H9 (cell line): ENCODE measurements around the gene MSANTD1. TPM values are rescaled to one million over a fixed set of nuclear protein-coding genes. Genes with fewer than 3 reads are reported as not detected.

Experiments used
- DNase-seq: peaks from one replicate; pipeline ENCODE4 v3.0.0-alpha.2; 2017
- H2AFZ ChIP-seq: one replicate; pipeline ENCODE4 v1.6.1; 2013; ENCODE audit warnings: mild to moderate bottlenecking, low read length, control low read depth, moderate library complexity
- H2AK5ac ChIP-seq: 2 replicates; pipeline ENCODE4 v1.6.1; 2013; ENCODE audit warnings: low read length, control low read depth, mixed read lengths; ENCODE audit not compliant: insufficient read length
- H2BK120ac ChIP-seq: one replicate; pipeline ENCODE4 v1.6.1; 2013; ENCODE audit warnings: low read depth, mild to moderate bottlenecking, low read length, control low read depth, inconsistent platforms; ENCODE audit not compliant: poor library complexity, severe bottlenecking
- H2BK12ac ChIP-seq: 2 replicates; pipeline ENCODE4 v1.6.1; 2013; ENCODE audit warnings: low read length, control low read depth, mixed read lengths, low read depth; ENCODE audit not compliant: insufficient read length
- H2BK15ac ChIP-seq: 2 replicates; pipeline ENCODE4 v1.6.1; 2013; ENCODE audit warnings: low read depth, low read length, control low read depth
- H2BK20ac ChIP-seq: one replicate; pipeline ENCODE4 v1.6.1; 2013; ENCODE audit warnings: low read depth, mild to moderate bottlenecking, low read length, control low read depth, inconsistent platforms; ENCODE audit not compliant: poor library complexity, severe bottlenecking
- H2BK5ac ChIP-seq: 2 replicates; pipeline ENCODE4 v1.6.1; 2013; ENCODE audit warnings: low read length, control low read depth, mixed read lengths; ENCODE audit not compliant: insufficient read length
- H3K14ac ChIP-seq: 2 replicates; pipeline ENCODE4 v1.6.1; 2013; ENCODE audit warnings: low read length, control low read depth; ENCODE audit not compliant: insufficient read depth
- H3K18ac ChIP-seq: 2 replicates; pipeline ENCODE4 v1.6.1; 2013; ENCODE audit warnings: low read depth, mild to moderate bottlenecking, mixed read lengths, low read length, control low read depth; ENCODE audit not compliant: insufficient read length
- H3K23ac ChIP-seq: 2 replicates; pipeline ENCODE4 v1.6.1; 2013; ENCODE audit warnings: low read length, control low read depth, mixed read lengths, low read depth; ENCODE audit not compliant: insufficient read length
- H3K23me2 ChIP-seq: 2 replicates; pipeline ENCODE4 v1.6.1; 2013; ENCODE audit warnings: low read depth, mild to moderate bottlenecking, mixed read lengths, low read length, control low read depth; ENCODE audit not compliant: insufficient read length, poor library complexity, severe bottlenecking
- H3K27ac ChIP-seq: 2 replicates; pipeline ENCODE4 v1.5.1; 2013; ENCODE audit warnings: low read length, control low read depth, mixed read lengths, low read depth; ENCODE audit not compliant: insufficient read length
- H3K27me3 ChIP-seq: 2 replicates; pipeline ENCODE4 v1.6.1; 2013; ENCODE audit warnings: low read length, control low read depth, inconsistent platforms; ENCODE audit not compliant: insufficient read depth
- H3K4ac ChIP-seq: 2 replicates; pipeline ENCODE4 v1.6.1; 2013; ENCODE audit warnings: low read depth, mild to moderate bottlenecking, control low read depth, inconsistent platforms, low read length, moderate library complexity
- H3K4me1 ChIP-seq: 2 replicates; pipeline ENCODE4 v1.6.1; 2013; ENCODE audit warnings: low read length, control low read depth, inconsistent platforms; ENCODE audit not compliant: insufficient read depth
- H3K4me2 ChIP-seq: 2 replicates; pipeline ENCODE4 v1.6.1; 2013; ENCODE audit warnings: low read length, control low read depth, mixed read lengths; ENCODE audit not compliant: insufficient read length, insufficient read depth
- H3K56ac ChIP-seq: 2 replicates; pipeline ENCODE4 v1.6.1; 2013; ENCODE audit warnings: low read depth, mild to moderate bottlenecking, mixed read lengths, low read length, control low read depth; ENCODE audit not compliant: insufficient read length
- H3K79me1 ChIP-seq: 2 replicates; pipeline ENCODE4 v1.6.1; 2013; ENCODE audit warnings: low read depth, mild to moderate bottlenecking, moderate library complexity, low read length, control low read depth, inconsistent platforms; ENCODE audit not compliant: insufficient read depth, poor library complexity, severe bottlenecking
- H3K79me2 ChIP-seq: 2 replicates; pipeline ENCODE4 v1.6.1; 2013; ENCODE audit warnings: low read length, control low read depth, inconsistent platforms; ENCODE audit not compliant: insufficient read depth
- H3K9ac ChIP-seq: 2 replicates; pipeline ENCODE4 v1.6.1; 2013; ENCODE audit warnings: low read length, control low read depth, mixed read lengths; ENCODE audit not compliant: insufficient read length; ENCODE audit errors: extremely low read depth
- H3K9me3 ChIP-seq: one replicate; pipeline ENCODE4 v1.6.1; 2013; ENCODE audit warnings: low read depth, low read length, inconsistent platforms; ENCODE audit not compliant: control insufficient read depth
- H3T11ph ChIP-seq: one replicate; pipeline ENCODE4 v1.6.1; 2013; ENCODE audit warnings: mild to moderate bottlenecking, low read length, control low read depth, inconsistent platforms
- H4K20me1 ChIP-seq: one replicate; pipeline ENCODE4 v1.6.1; 2013; ENCODE audit not compliant: control insufficient read depth, insufficient read length, insufficient read depth
- H4K5ac ChIP-seq: 2 replicates; pipeline ENCODE4 v1.6.1; 2013; ENCODE audit warnings: low read depth, mild to moderate bottlenecking, mixed read lengths, low read length, control low read depth; ENCODE audit not compliant: insufficient read length
- H4K8ac ChIP-seq: replicated peaks from 2 replicates; pipeline ENCODE4 v1.6.1; 2013; ENCODE audit warnings: low read length, control low read depth, mixed read lengths, low read depth; ENCODE audit not compliant: insufficient read length
- H4K91ac ChIP-seq: 2 replicates; pipeline ENCODE4 v1.6.1; 2013; ENCODE audit warnings: low read depth, mild to moderate bottlenecking, moderate library complexity, mixed read lengths, low read length, control low read depth; ENCODE audit not compliant: insufficient read length
- H3K27ac Mint-ChIP-seq, 3 experiments: 2 replicates in 2 of 3; 3 replicates in 1 of 3; pipeline ENCODE4 v1.8.0; 2020 to 2021; ENCODE audit warnings: mixed read lengths in 3 of 3, mild to moderate bottlenecking in 1 of 3, moderate library complexity in 1 of 3
- H3K27me3 Mint-ChIP-seq: 2 replicates; pipeline ENCODE4 v1.8.0; 2021; ENCODE audit warnings: low read depth, mild to moderate bottlenecking, moderate library complexity, mixed read lengths
- H3K36me3 Mint-ChIP-seq, 3 experiments: 2 replicates in 2 of 3; 3 replicates in 1 of 3; pipeline ENCODE4 v1.8.0; 2020 to 2021; ENCODE audit warnings: low read depth in 3 of 3, mixed read lengths in 3 of 3; ENCODE audit not compliant: insufficient read depth in 1 of 3
- H3K4me1 Mint-ChIP-seq, 2 experiments: 2 replicates each; pipeline ENCODE4 v1.8.0; 2020; ENCODE audit warnings: mixed read lengths in 2 of 2
- H3K4me3 Mint-ChIP-seq, 2 experiments: 2 replicates in 1 of 2; 3 replicates in 1 of 2; pipeline ENCODE4 v1.8.0; 2020 to 2021; ENCODE audit warnings: mild to moderate bottlenecking in 2 of 2, mixed read lengths in 2 of 2, moderate library complexity in 1 of 2
- H3K9me3 Mint-ChIP-seq, 2 experiments: 2 replicates in 1 of 2; 3 replicates in 1 of 2; pipeline ENCODE4 v1.8.0; 2020; ENCODE audit warnings: mild to moderate bottlenecking in 2 of 2, mixed read lengths in 2 of 2, moderate library complexity in 1 of 2
- WGBS: extraction: QIAGEN DNeasy Blood & Tissue Kit; methylation state at CpG from one replicate; pipeline ENCODE4 v1.1.7; 2013; ENCODE audit warnings: missing lambda C conversion rate, low lambda C conversion rate, mixed read lengths; ENCODE audit not compliant: insufficient read length; ENCODE audit errors: extremely low coverage; 5-methylcytosine and 5-hydroxymethylcytosine counted together
- total RNA-seq: library from RNA; stranded (reverse); gene quantifications from 2 replicates; pipeline ENCODE4 v1.2.1, GENCODE V29; 2021
- TF ChIP-seq, protein P1 (sequence below): fragments of 200-600 bp; sonication (generic); conservative IDR thresholded peaks from 3 replicates; pipeline ENCODE4 v1.8.0; 2021; ENCODE audit warnings: antibody characterized with exemption, mild to moderate bottlenecking

MSANTD1 gene
- total RNA-seq, 1 experiment from 2014 or later = 0.83 TPM

DNA sequence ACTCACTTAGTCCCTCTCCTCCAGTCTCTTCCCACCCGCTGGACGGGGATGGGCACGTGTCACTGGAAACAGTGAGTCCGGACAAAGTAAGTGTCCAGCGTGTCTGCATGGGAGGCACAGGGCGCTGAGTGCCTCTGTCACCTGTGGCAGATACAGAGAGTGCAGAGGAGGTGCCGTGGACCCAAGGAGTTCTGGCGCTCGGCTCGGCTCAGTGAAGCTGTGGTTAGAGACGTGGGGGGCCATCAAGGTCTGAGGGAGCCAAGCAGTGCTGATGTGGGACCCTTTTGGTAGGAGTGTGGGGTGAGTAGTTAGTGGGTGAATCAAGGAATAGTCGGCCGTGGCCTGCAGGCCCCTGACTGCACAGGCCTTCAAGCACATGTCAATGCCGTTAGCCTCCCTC, 40.1 kb upstream of the MSANTD1 start:
- H4K5ac ChIP-seq = no peak overlapping the region
- H3K18ac ChIP-seq = no peak overlapping the region
- H3K14ac ChIP-seq = no peak overlapping the region
- no peak overlapping the region for H3K9ac ChIP-seq
- TF ChIP-seq, protein P1, sequence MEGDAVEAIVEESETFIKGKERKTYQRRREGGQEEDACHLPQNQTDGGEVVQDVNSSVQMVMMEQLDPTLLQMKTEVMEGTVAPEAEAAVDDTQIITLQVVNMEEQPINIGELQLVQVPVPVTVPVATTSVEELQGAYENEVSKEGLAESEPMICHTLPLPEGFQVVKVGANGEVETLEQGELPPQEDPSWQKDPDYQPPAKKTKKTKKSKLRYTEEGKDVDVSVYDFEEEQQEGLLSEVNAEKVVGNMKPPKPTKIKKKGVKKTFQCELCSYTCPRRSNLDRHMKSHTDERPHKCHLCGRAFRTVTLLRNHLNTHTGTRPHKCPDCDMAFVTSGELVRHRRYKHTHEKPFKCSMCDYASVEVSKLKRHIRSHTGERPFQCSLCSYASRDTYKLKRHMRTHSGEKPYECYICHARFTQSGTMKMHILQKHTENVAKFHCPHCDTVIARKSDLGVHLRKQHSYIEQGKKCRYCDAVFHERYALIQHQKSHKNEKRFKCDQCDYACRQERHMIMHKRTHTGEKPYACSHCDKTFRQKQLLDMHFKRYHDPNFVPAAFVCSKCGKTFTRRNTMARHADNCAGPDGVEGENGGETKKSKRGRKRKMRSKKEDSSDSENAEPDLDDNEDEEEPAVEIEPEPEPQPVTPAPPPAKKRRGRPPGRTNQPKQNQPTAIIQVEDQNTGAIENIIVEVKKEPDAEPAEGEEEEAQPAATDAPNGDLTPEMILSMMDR = no peak
- no peak overlapping the region for H2BK12ac ChIP-seq
- H4K91ac ChIP-seq = no peak overlapping the region
- H3K79me1 ChIP-seq = no peaks in the 10 kb centered on the region
- DNase-seq = no peak
- no peak overlapping the region for H2BK5ac ChIP-seq
- H4K8ac ChIP-seq = no peak overlapping the region
- Mint-ChIP-seq H3K4me3 (no peak overlapping the region), H3K4me1 (no peaks in the 10 kb centered on the region), H3K9me3 (no peaks in the 10 kb centered on the region), H3K27me3 (no peaks in the 10 kb centered on the region), H3K27ac (peak overlapping the region in 1 of 3 experiments; percentile 79; a peak in 2 of 7 replicates), H3K36me3 (peaks cover 20 to 72% (median 72%) of the 10 kb centered on the region in 3 experiments; a peak in 6 of 7 replicates)
- H2AK5ac ChIP-seq = no peak overlapping the region
- H3K27ac ChIP-seq = no peak overlapping the region
- no peaks in the 10 kb centered on the region for H4K20me1 ChIP-seq
- H3K4me2 ChIP-seq = no peak overlapping the region
- no peaks in the 10 kb centered on the region for H3K4me1 ChIP-seq
- no peak overlapping the region for H3K4ac ChIP-seq
- no peak overlapping the region for H3T11ph ChIP-seq
- no peak overlapping the region for H2BK15ac ChIP-seq
- no peaks in the 10 kb centered on the region for H3K9me3 ChIP-seq
- no peaks in the 10 kb centered on the region for H3K23me2 ChIP-seq
- no peak overlapping the region for H2BK20ac ChIP-seq
- no peak overlapping the region for H2BK120ac ChIP-seq
- WGBS = no CpG with 5 or more reads among the region's 14 CpGs
- H3K79me2 ChIP-seq = no peaks in the 10 kb centered on the region
- no peaks in the 10 kb centered on the region for H3K27me3 ChIP-seq
- no peak overlapping the region for H3K56ac ChIP-seq
- H2AFZ ChIP-seq = no peak overlapping the region
- no peak overlapping the region for H3K23ac ChIP-seq
